Esophagus squamous epithelium (tissue), 5 donors: Measurements from ENCODE around the gene BTBD3. TPM values are rescaled to one million over a fixed set of nuclear protein-coding genes. Genes with fewer than 3 reads are reported as not detected.

ENCODE experiments used
- DNase-seq: peaks from one replicate; lab custom pipeline; 2025; lab: John Stamatoyannopoulos, UW
- H3K27ac ChIP-seq, 4 donors: fragments of 200-600 bp; sonication (generic); one replicate each; pipeline ENCODE4 v1.5.1; 2016 to 2019; ENCODE audit warnings: mild to moderate bottlenecking in 1 of 4
- H3K27me3 ChIP-seq, 4 donors: fragments of 200-600 bp; sonication (generic); 1 replicate in 3 of 4; 2 replicates in 1 of 4; pipeline versions ENCODE4 v1.5.1 to v1.6.0; 2017 to 2021; ENCODE audit warnings: antibody characterized with exemption in 1 of 4
- H3K36me3 ChIP-seq, 3 donors: fragments of 200-600 bp; sonication (generic); one replicate each; pipeline ENCODE4 v1.5.1; 2016 to 2019
- H3K4me1 ChIP-seq, 3 donors: fragments of 200-600 bp; sonication (generic); one replicate each; pipeline ENCODE4 v1.5.1; 2017 to 2019
- H3K4me3 ChIP-seq, 4 donors: fragments of 200-600 bp; sonication (generic); 1 replicate in 3 of 4; 2 replicates in 1 of 4; pipeline ENCODE4 v1.5.1; 2016 to 2019; ENCODE audit warnings: mild to moderate bottlenecking in 2 of 4, moderate library complexity in 1 of 4
- H3K9me3 ChIP-seq, 3 donors: fragments of 200-600 bp; sonication (generic); one replicate each; pipeline ENCODE4 v1.5.1; 2016 to 2019
- CTCF ChIP-seq, 6 experiments: fragments of 450-650 bp in 4 of 6; fragments of 200-600 bp in 2 of 6; sonication (generic) in 2 of 6; IDR thresholded peaks; one replicate each; pipeline ENCODE4 v1.5.1; 2016 to 2019; ENCODE audit warnings: antibody characterized with exemption in 6 of 6, mild to moderate bottlenecking in 4 of 6, moderate library complexity in 4 of 6
- POLR2A ChIP-seq, 4 donors: fragments of 450-650 bp; IDR thresholded peaks; one replicate each; pipeline ENCODE4 v1.6.1; 2017; ENCODE audit warnings: antibody characterized with exemption in 4 of 4, mild to moderate bottlenecking in 4 of 4, moderate library complexity in 3 of 4
- WGBS, 2 donors: methylation state at CpG; one replicate each; pipeline ENCODE4 v1.1.5; 2018; 5-methylcytosine and 5-hydroxymethylcytosine counted together
- intact Hi-C: fragments of 100-400 bp; cut with DNase I; formaldehyde crosslinking; loops from one replicate; pipeline ENCODE4 v1.15.0; 2022
- total RNA-seq, 4 donors: library from RNA; depleted of rRNA; stranded (reverse); fragments of >200 nt; gene quantifications; one replicate each; pipeline ENCODE4 v1.1.0, GENCODE V29; 2016
- donor health status: DM: yes; HTN: yes; CAD: no.

Gene BTBD3
- total RNA-seq, 4 donors from 2014 or later, result 12.4 to 24.0 (median 15.9) TPM

GRCh38 chr20:11881449-11881848, 36.2 kb upstream of the BTBD3 start:
- TF ChIP-seq CTCF (IDR thresholded peaks at IDR 0.05), result no peak
- TF ChIP-seq POLR2A (IDR thresholded peaks at IDR 0.05), result no peak
- intact Hi-C loops, result no loop called here
- Histone ChIP-seq H3K4me1 (no peaks in the 10 kb centered on the region), H3K4me3 (no peak overlapping the region), H3K9me3 (no peaks in the 10 kb centered on the region), H3K27me3 (no peaks in the 10 kb centered on the region), H3K27ac (no peak overlapping the region), H3K36me3 (no peaks in the 10 kb centered on the region)
- no peak for DNase-seq
- 65 to 70% methylated on average over 4 of the region's 4 CpGs for WGBS, 2 donors

GRCh38 chr20:11882651-11883050, 35.0 kb upstream of the BTBD3 start:
- Histone ChIP-seq H3K27ac (no peak overlapping the region), H3K9me3 (no peaks in the 10 kb centered on the region), H3K27me3 (no peaks in the 10 kb centered on the region), H3K36me3 (no peaks in the 10 kb centered on the region), H3K4me3 (no peak overlapping the region), H3K4me1 (no peaks in the 10 kb centered on the region)
- TF ChIP-seq CTCF (IDR thresholded peaks at IDR 0.05) (no peak), POLR2A (IDR thresholded peaks at IDR 0.05) (no peak)
- WGBS, 2 donors, result 46 to 50% methylated on average over 7 of the region's 7 CpGs
- intact Hi-C loops, result no loop called here
- no peak for DNase-seq

- no peak overlapping the region for H3K27ac ChIP-seq
- H3K9me3 ChIP-seq, result no peaks in the 10 kb centered on the region
- no peaks in the 10 kb centered on the region for H3K27me3 ChIP-seq
- WGBS, 2 donors, result 0 to 30% methylated on average over 1 of the region's 1 CpG
- intact Hi-C loops, result no loop called here
- TF ChIP-seq CTCF (IDR thresholded peaks at IDR 0.05) (no peak), POLR2A (IDR thresholded peaks at IDR 0.05) (no peak)
- no peaks in the 10 kb centered on the region for H3K36me3 ChIP-seq
- peaks cover 3 to 30% (median 5%) of the 10 kb centered on the region in 3 donors for H3K4me1 ChIP-seq
- H3K4me3 ChIP-seq, result no peak overlapping the region
- no peak for DNase-seq
Observed at GRCh38 chr20:11888648-11889047, 29.0 kb upstream of the BTBD3 start.

- H3K27ac ChIP-seq, result peak overlapping the region; percentile 77 to 94 (median 91)
- no peaks in the 10 kb centered on the region for H3K36me3 ChIP-seq
- H3K4me1 ChIP-seq, result peaks cover 3 to 30% (median 5%) of the 10 kb centered on the region in 3 donors
- intact Hi-C loops, result no loop called here
- peak overlapping the region; percentile 75 to 93 (median 90) for H3K4me3 ChIP-seq
- TF ChIP-seq CTCF (IDR thresholded peaks at IDR 0.05) (no peak), POLR2A (IDR thresholded peaks at IDR 0.05) (peak in 2 of 4 donors; percentile 58 to 76)
- no peaks in the 10 kb centered on the region for H3K9me3 ChIP-seq
- H3K27me3 ChIP-seq, result no peaks in the 10 kb centered on the region
- WGBS, 2 donors, result 1 to 9% methylated on average over 11 to 19 of the region's 69 CpGs
- DNase-seq, result no peak
Observed at GRCh38 chr20:11890331-11891076, 27.2 kb upstream of the BTBD3 start.

GRCh38 chr20:11891077-11891775, 26.5 kb upstream of the BTBD3 start:
- H3K27ac ChIP-seq, result peak overlapping the region; percentile 77 to 94 (median 91)
- H3K36me3 ChIP-seq, result no peaks in the 10 kb centered on the region
- TF ChIP-seq CTCF (IDR thresholded peaks at IDR 0.05) (no peak), POLR2A (IDR thresholded peaks at IDR 0.05) (no peak)
- no peaks in the 10 kb centered on the region for H3K27me3 ChIP-seq
- no peaks in the 10 kb centered on the region for H3K9me3 ChIP-seq
- 0 to 1% methylated on average over 4 to 27 of the region's 72 CpGs for WGBS, 2 donors
- peaks cover 3 to 30% (median 5%) of the 10 kb centered on the region in 3 donors for H3K4me1 ChIP-seq
- peak overlapping the region; percentile 75 to 93 (median 90) for H3K4me3 ChIP-seq
- DNase-seq, result no peak
- intact Hi-C loops, result no loop called here
